Measurements from ENCODE around the gene ADAM30. TPM values are rescaled to one million over a fixed set of nuclear protein-coding genes. Genes with fewer than 3 reads are reported as not detected.

ADAM30 gene
- total RNA-seq, 1 donor from 2014 or later: not detected

GRCh38 chr1:119920104-119920968 is 24.0 kb upstream of the ADAM30 start:
- intact Hi-C loops (cut with DNase I): no loop called here
- no peak for ATAC-seq
- DNase-seq: no peak
- Histone ChIP-seq H3K27me3 (ENCODE audit: low read depth) (no peaks in the 10 kb centered on the region), H3K36me3 (peaks cover 99% of the 10 kb centered on the region), H3K9me3 (no peaks in the 10 kb centered on the region), H3K4me3 (no peak overlapping the region), H3K27ac (no peak overlapping the region), H3K4me1 (no peaks in the 10 kb centered on the region)
- TF ChIP-seq, protein P1, sequence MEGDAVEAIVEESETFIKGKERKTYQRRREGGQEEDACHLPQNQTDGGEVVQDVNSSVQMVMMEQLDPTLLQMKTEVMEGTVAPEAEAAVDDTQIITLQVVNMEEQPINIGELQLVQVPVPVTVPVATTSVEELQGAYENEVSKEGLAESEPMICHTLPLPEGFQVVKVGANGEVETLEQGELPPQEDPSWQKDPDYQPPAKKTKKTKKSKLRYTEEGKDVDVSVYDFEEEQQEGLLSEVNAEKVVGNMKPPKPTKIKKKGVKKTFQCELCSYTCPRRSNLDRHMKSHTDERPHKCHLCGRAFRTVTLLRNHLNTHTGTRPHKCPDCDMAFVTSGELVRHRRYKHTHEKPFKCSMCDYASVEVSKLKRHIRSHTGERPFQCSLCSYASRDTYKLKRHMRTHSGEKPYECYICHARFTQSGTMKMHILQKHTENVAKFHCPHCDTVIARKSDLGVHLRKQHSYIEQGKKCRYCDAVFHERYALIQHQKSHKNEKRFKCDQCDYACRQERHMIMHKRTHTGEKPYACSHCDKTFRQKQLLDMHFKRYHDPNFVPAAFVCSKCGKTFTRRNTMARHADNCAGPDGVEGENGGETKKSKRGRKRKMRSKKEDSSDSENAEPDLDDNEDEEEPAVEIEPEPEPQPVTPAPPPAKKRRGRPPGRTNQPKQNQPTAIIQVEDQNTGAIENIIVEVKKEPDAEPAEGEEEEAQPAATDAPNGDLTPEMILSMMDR (IDR thresholded peaks at IDR 0.05): no peak

DNA sequence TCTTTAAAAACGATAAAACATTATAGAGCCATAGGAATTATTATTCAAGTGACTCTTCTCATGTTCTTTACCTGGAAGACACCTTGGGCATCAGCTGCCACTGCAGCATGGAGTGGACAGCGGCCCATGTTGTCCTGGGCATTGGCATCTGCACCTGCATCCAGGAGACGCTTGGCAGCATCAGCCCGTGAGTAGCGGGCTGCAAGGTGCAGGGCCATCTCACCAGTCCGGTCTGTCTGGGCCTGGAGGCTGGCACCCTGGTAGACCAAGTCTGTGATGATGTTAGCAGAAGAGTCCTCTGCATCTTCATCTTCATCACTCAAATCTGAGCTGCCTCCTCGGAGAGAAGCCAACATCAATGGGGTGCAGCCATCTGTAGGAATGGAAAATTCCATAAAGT is 22.9 kb upstream of the ADAM30 start:
- no peak for DNase-seq
- intact Hi-C loops (cut with DNase I): no loop called here
- H3K27me3 ChIP-seq (ENCODE audit: low read depth): no peaks in the 10 kb centered on the region
- H3K27ac ChIP-seq: no peak overlapping the region
- TF ChIP-seq, protein P1 (IDR thresholded peaks at IDR 0.05): no peak
- no peaks in the 10 kb centered on the region for H3K9me3 ChIP-seq
- no peak overlapping the region for H3K4me3 ChIP-seq
- ATAC-seq: no peak
- H3K36me3 ChIP-seq: peaks cover 99% of the 10 kb centered on the region
- H3K4me1 ChIP-seq: no peaks in the 10 kb centered on the region

GRCh38 chr1:119918301-119918700 is 22.0 kb upstream of the ADAM30 start:
- ATAC-seq: no peak
- no peak overlapping the region for H3K27ac ChIP-seq
- H3K4me1 ChIP-seq: no peaks in the 10 kb centered on the region
- DNase-seq: no peak
- H3K36me3 ChIP-seq: peaks cover 99% of the 10 kb centered on the region
- H3K4me3 ChIP-seq: no peak overlapping the region
- H3K27me3 ChIP-seq (ENCODE audit: low read depth): no peaks in the 10 kb centered on the region
- TF ChIP-seq, protein P1 (IDR thresholded peaks at IDR 0.05): no peak
- H3K9me3 ChIP-seq: no peaks in the 10 kb centered on the region
- intact Hi-C loops (cut with DNase I): no loop called here

DNA sequence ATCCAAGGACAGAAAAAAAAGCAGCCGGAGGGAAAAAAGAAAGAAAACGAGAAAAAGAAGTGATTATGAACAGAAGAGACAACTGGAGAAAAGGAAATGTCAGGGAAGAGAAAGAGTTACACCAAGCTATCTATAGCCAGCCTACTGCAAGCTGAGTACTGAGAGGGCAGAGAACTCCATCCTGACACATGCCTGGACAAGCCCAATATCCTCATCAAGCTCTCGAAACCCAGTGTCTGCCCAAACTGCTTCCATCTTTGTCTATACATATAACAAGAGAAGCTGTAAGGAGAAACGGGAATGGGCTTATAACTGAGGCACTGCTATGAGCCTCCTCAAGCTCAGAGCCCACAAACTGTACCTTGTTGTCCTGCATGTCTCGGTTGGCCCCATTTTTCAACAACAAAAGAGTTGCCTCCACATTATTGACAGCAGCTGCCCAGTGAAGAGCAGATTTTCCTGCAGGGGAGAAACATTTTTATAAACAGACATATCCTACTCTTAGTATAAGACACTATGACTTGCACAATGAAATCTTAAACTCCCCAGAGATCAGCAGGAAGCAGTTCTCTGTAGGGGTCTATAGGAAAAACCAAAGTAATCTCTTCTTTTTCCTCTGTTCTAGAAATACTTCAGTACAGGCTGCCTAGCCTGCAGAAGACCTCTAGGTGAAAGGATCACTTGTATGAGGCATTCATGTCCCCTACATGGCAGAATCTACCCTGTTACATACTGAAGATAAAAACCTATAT is 21.2 kb upstream of the ADAM30 start:
- DNase-seq: no peak
- H3K36me3 ChIP-seq: peaks cover 97% of the 10 kb centered on the region
- no peak for ATAC-seq
- H3K27ac ChIP-seq: no peak overlapping the region
- TF ChIP-seq, protein P1 (IDR thresholded peaks at IDR 0.05): no peak
- intact Hi-C loops (cut with DNase I): no loop called here
- no peak overlapping the region for H3K4me3 ChIP-seq
- H3K9me3 ChIP-seq: no peaks in the 10 kb centered on the region
- H3K27me3 ChIP-seq (ENCODE audit: low read depth): no peaks in the 10 kb centered on the region
- H3K4me1 ChIP-seq: no peaks in the 10 kb centered on the region

GRCh38 chr1:119915517-119915916 is 19.2 kb upstream of the ADAM30 start:
- ATAC-seq: peak in 1 of 2 donors; percentile 34
- peaks cover 81% of the 10 kb centered on the region for H3K36me3 ChIP-seq
- intact Hi-C loops (cut with DNase I): no loop called here

More at GRCh38 chr1:119915517-119915916, 19.2 kb upstream of the ADAM30 start:
- H3K4me3 ChIP-seq: no peak overlapping the region
- H3K4me1 ChIP-seq: no peaks in the 10 kb centered on the region
- no peak for DNase-seq
- TF ChIP-seq, protein P1 (IDR thresholded peaks at IDR 0.05): no peak
- no peak overlapping the region for H3K27ac ChIP-seq
- H3K27me3 ChIP-seq (ENCODE audit: low read depth): no peaks in the 10 kb centered on the region
- H3K9me3 ChIP-seq: no peaks in the 10 kb centered on the region
